Activated CD8-positive, alpha-beta memory T cell treated with anti-CD3 and anti-CD28 coated beads for 48 hours (primary cell): ENCODE results near the gene KLC1.
A peak's percentile ranks its signal among the peaks of the same experiment; 100 is the strongest.

ENCODE experiments used
- DNase-seq, 3 experiments: peaks; one replicate each; pipeline ENCODE4 v3.0.0-alpha.2; 2020; ENCODE audit warnings: low read depth in 2 of 3, low spot score in 2 of 3

Gene KLC1

DNA sequence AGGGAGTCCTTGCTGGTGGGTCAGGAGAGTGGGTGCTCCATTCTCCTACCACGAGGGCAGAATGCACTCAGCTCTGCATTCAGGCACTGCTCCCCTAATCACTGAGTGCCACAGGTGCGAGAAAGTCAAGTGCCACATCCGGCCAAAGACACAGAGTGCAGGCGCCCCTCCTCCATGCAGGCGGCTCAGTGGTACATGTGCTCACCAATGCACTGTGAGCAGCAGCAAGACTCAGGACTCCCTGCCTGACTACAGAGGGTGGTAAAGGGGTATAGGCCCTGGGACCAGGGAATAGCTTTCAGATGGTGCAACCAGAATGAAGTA, 119.5 kb downstream of the KLC1 start:
- DNase-seq: peak; percentile 11 to 16 (median 15)

DNA sequence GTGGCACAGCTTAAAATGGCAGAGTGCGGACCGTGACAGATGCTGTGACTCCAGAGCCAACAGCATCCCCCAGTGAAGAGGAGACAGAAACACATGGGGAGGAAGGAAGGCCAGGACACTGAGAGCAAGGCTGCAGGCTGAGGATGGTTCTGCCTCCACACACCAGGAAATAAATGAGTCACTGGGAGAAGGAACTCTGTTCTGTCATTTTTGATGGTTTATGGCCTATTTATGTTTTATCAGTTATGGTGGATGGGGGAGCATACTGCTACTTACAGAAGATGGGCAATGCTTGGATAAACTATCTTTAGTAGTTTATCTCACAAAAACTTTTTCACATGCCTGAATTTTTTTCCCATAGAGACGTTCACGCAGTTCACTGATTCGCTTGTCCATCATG, 120.4 kb downstream of the KLC1 start:
- no peak for DNase-seq

DNA sequence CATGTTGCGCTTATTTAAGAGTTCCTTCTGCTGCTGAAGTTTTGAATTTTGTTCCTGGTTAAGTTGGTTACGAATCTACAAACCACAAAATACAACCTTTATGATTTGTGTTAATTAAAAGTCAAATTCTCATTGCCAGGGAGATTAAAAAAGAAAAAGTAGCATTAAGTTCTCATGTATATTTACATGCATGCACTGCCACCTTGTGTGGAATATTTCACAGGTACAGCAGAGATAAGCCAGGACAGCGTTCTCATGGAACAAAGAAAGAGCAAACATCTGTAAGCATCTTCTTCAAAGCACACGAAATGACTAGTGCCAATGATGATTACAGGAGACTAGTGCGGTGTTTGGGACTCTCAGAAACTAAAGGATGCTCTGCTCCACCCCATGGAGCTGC, 120.8 kb downstream of the KLC1 start:
- no peak for DNase-seq
